Measurements from ENCODE around the gene PHEX. TPM values are rescaled to one million over a fixed set of nuclear protein-coding genes. Genes with fewer than 3 reads are reported as not detected.

PHEX gene
- total RNA-seq, 1 experiment from 2014 or later: 0.89 TPM

- no peak overlapping the region for H3K4me3 Mint-ChIP-seq (ENCODE audit: unreplicated experiment)
- peaks cover 10% of the 10 kb centered on the region for H3K27me3 Mint-ChIP-seq (ENCODE audit: insufficient read depth, unreplicated experiment)
- H3K36me3 Mint-ChIP-seq (ENCODE audit: insufficient read depth, unreplicated experiment): no peaks in the 10 kb centered on the region
- BruUV-seq (replicated peaks): no TSS peak
- no peaks in the 10 kb centered on the region for H3K9me3 Mint-ChIP-seq (ENCODE audit: unreplicated experiment)
- ChIA-PET POLR2A (no interaction called here), CTCF (interaction anchor here (0.8 to 1.1 kb wide), 2 partner anchors 12 to 126 kb away, joined by 4 to 6 read pairs; no protein-coding TSS in a partner anchor)
- no peak for DNase-seq (ENCODE audit: unreplicated experiment)
- no peak overlapping the region for H3K27ac Mint-ChIP-seq (ENCODE audit: low read depth, unreplicated experiment)
- no peaks in the 10 kb centered on the region for H3K4me1 Mint-ChIP-seq (ENCODE audit: insufficient read depth, unreplicated experiment)
- no peak for TF ChIP-seq CTCF (IDR thresholded peaks at IDR 0.05; ENCODE audit: unreplicated experiment)
- intact Hi-C loops (cut with micrococcal nuclease): no loop called here
These were observed 78.8 kb downstream of the PHEX start for GRCh38 chrX:22110729-22111494.

GRCh38 chrX:22116605-22117546 is 84.8 kb downstream of the PHEX start:
- no TSS peak for BruUV-seq (replicated peaks)
- no peak overlapping the region for H3K27ac Mint-ChIP-seq (ENCODE audit: low read depth, unreplicated experiment)
- CTCF ChIA-PET: interaction anchor here (0.6 kb wide), 1 partner anchor 24 kb away, joined by 5 read pairs; no protein-coding TSS in a partner anchor

GRCh38 chrX:22117633-22118032 is 85.5 kb downstream of the PHEX start:
- DNase-seq (ENCODE audit: unreplicated experiment): no peak
- no peak for TF ChIP-seq CTCF (IDR thresholded peaks at IDR 0.05; ENCODE audit: unreplicated experiment)
- ChIA-PET CTCF (interaction anchor here (0.6 kb wide), 3 partner anchors 23 to 145 kb away, joined by 3 to 5 read pairs (median 3); no protein-coding TSS in a partner anchor), POLR2A (interaction anchor here (0.8 kb wide), 1 partner anchor 18 kb away, joined by 4 read pairs; no protein-coding TSS in a partner anchor)
- no TSS peak for BruUV-seq (replicated peaks)
- peak overlapping the region; percentile 23 for H3K27ac Mint-ChIP-seq (ENCODE audit: low read depth, unreplicated experiment)
- peaks cover 7% of the 10 kb centered on the region for H3K4me1 Mint-ChIP-seq (ENCODE audit: insufficient read depth, unreplicated experiment)
- intact Hi-C loops (cut with micrococcal nuclease): no loop called here
- no peaks in the 10 kb centered on the region for H3K36me3 Mint-ChIP-seq (ENCODE audit: insufficient read depth, unreplicated experiment)
- H3K4me3 Mint-ChIP-seq (ENCODE audit: unreplicated experiment): no peak overlapping the region
- no peaks in the 10 kb centered on the region for H3K9me3 Mint-ChIP-seq (ENCODE audit: unreplicated experiment)
- peaks cover 10% of the 10 kb centered on the region for H3K27me3 Mint-ChIP-seq (ENCODE audit: insufficient read depth, unreplicated experiment)

More at GRCh38 chrX:22116605-22117546, 84.8 kb downstream of the PHEX start:
- Mint-ChIP-seq H3K27me3 (ENCODE audit: insufficient read depth, unreplicated experiment) (peaks cover 10% of the 10 kb centered on the region), H3K4me3 (ENCODE audit: unreplicated experiment) (no peak overlapping the region), H3K4me1 (ENCODE audit: insufficient read depth, unreplicated experiment) (peaks cover 5% of the 10 kb centered on the region), H3K36me3 (ENCODE audit: insufficient read depth, unreplicated experiment) (no peaks in the 10 kb centered on the region), H3K9me3 (ENCODE audit: unreplicated experiment) (no peaks in the 10 kb centered on the region)
- intact Hi-C loops (cut with micrococcal nuclease): no loop called here
- DNase-seq (ENCODE audit: unreplicated experiment): no peak
- no peak for TF ChIP-seq CTCF (IDR thresholded peaks at IDR 0.05; ENCODE audit: unreplicated experiment)
- POLR2A ChIA-PET: no interaction called here
